Testis (tissue), 3 donors: ENCODE results near the gene ITIH4. TPM values are rescaled to one million over a fixed set of nuclear protein-coding genes. Genes with fewer than 3 reads are reported as not detected.

Experiments used
- DNase-seq: peaks from one replicate; pipeline ENCODE4 v3.0.0-alpha.2; 2019
- H3K27ac ChIP-seq, 2 donors: fragments of 200-600 bp; sonication (generic); one replicate each; pipeline ENCODE4 v1.5.1; 2019
- H3K27me3 ChIP-seq: fragments of 200-600 bp; sonication (generic); one replicate; pipeline ENCODE4 v1.5.1; 2019
- H3K36me3 ChIP-seq: fragments of 200-600 bp; sonication (generic); one replicate; pipeline ENCODE4 v1.5.1; 2017; ENCODE audit warnings: low read depth; ENCODE audit errors: missing control alignments
- H3K4me1 ChIP-seq: fragments of 200-600 bp; sonication (generic); one replicate; pipeline ENCODE4 v1.5.1; 2019
- H3K4me3 ChIP-seq, 2 donors: fragments of 200-600 bp; sonication (generic); one replicate each; pipeline ENCODE4 v1.5.1; 2017 to 2019
- H3K9me3 ChIP-seq: fragments of 200-600 bp; sonication (generic); one replicate; pipeline ENCODE4 v1.5.1; 2017
- POLR2A ChIP-seq: fragments of 450-650 bp; IDR thresholded peaks from one replicate; pipeline ENCODE4 v1.6.1; 2017; ENCODE audit warnings: antibody characterized with exemption, mild to moderate bottlenecking, moderate library complexity
- WGBS, 2 donors: methylation state at CpG; one replicate each; pipeline ENCODE4 v1.1.5; 2018; 5-methylcytosine and 5-hydroxymethylcytosine counted together
- intact Hi-C: fragments of 100-400 bp; cut with DNase I; formaldehyde crosslinking; loops from one replicate; pipeline ENCODE4 v1.15.1; 2023; ENCODE audit warnings: low total_unique reads
- polyA plus RNA-seq: library from polyadenylated mRNA; stranded (reverse); fragments of 350-450 nt; fragmentation: Illumina TruSeq; extraction: RNeasy Lipid Tissue Mini Kit (QIAGEN cat#74804); gene quantifications from one replicate; pipeline ENCODE4 v1.2.3, GENCODE V29; 2014; ENCODE audit warnings: low read depth, low replicate concordance; ENCODE audit not compliant: insufficient read depth
- total RNA-seq, 2 donors: library from RNA; depleted of rRNA; stranded (reverse); fragments of >200 nt; gene quantifications; one replicate each; pipeline ENCODE4 v1.2.3, GENCODE V29; 2016
- TF ChIP-seq, protein P1 (sequence below), 3 experiments: fragments of 450-650 bp in 2 of 3; fragments of 200-600 bp in 1 of 3; sonication (generic) in 1 of 3; IDR thresholded peaks; one replicate each; pipeline ENCODE4 v1.5.1; 2016 to 2019; ENCODE audit warnings: antibody characterized with exemption in 3 of 3, mild to moderate bottlenecking in 2 of 3, moderate library complexity in 1 of 3

Gene ITIH4
- total and polyA plus RNA-seq, 3 donors from 2014 or later, result 16.8 to 30.2 (median 19.9) TPM

DNA sequence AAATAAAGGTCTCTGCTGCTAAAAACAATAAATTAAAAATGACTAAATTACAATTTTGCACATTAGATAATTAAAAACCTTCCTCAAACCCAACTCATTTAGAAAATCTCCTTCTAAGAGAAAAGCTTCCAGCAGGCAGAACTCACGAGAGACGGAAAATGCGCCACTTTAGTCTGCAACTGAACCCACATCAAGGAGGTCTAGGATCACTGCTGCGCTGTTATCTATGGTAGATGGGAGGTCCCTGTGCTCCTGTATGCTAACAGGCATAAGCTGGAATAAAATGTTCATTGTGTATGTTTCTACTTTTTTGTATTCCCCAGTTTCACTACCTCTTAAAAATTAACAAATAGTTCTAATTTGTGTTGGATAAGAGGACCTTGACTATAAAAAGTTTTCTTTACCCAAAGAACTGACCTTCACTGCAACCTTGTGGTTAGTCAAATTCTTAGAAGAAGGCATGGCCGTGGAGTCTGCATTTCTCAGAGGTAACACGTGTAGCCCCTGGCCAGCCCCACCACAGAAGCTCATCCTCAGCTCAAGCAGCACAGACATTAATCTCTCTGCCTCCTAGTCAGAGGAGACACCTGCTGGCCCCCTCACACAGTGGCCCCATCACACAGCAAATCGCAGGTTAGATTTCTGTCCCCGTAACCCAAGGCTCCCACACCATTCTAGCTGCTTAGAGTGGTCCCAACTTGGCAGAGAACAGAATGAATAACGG lies 44.6 kb upstream of the ITIH4 start:
- Histone ChIP-seq H3K27me3 (no peaks in the 10 kb centered on the region), H3K27ac (no peak overlapping the region), H3K4me3 (no peak overlapping the region), H3K36me3 (no peaks in the 10 kb centered on the region), H3K9me3 (no peaks in the 10 kb centered on the region), H3K4me1 (no peaks in the 10 kb centered on the region)
- no peak for DNase-seq
- intact Hi-C loops, result no loop called here
- no peak for TF ChIP-seq POLR2A
- TF ChIP-seq, protein P1, sequence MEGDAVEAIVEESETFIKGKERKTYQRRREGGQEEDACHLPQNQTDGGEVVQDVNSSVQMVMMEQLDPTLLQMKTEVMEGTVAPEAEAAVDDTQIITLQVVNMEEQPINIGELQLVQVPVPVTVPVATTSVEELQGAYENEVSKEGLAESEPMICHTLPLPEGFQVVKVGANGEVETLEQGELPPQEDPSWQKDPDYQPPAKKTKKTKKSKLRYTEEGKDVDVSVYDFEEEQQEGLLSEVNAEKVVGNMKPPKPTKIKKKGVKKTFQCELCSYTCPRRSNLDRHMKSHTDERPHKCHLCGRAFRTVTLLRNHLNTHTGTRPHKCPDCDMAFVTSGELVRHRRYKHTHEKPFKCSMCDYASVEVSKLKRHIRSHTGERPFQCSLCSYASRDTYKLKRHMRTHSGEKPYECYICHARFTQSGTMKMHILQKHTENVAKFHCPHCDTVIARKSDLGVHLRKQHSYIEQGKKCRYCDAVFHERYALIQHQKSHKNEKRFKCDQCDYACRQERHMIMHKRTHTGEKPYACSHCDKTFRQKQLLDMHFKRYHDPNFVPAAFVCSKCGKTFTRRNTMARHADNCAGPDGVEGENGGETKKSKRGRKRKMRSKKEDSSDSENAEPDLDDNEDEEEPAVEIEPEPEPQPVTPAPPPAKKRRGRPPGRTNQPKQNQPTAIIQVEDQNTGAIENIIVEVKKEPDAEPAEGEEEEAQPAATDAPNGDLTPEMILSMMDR (IDR thresholded peaks at IDR 0.05), result no peak
- WGBS, 2 donors, result 52 to 69% methylated on average over 9 of the region's 9 CpGs

DNA sequence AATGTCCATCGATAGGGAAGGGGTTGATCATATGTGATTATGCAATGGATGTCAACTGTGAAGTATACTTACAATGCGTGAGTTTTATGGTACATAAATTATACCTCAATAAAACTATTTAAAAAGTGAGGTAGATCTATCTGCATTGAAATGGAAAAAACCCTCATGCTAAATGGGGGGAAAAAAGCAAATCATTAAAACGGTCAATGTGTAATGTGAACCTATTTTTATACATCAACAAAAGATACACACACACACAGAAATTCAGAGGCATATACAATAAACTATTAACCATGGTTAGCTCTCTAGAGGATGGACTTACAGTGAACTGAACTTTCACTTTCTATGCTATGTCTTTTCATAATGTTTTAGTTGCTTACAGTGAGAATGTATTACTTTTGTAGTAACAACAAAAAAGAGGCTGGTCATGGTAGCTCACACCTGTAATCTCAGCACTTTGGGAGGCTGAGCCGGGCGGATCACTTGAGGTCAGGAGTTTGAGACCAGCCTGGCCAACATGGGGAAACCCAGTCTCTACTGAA lies 43.8 kb upstream of the ITIH4 start:
- no peak overlapping the region for H3K27ac ChIP-seq
- no peaks in the 10 kb centered on the region for H3K9me3 ChIP-seq
- 85 to 96% methylated on average over 5 of the region's 5 CpGs for WGBS, 2 donors
- no peaks in the 10 kb centered on the region for H3K27me3 ChIP-seq
- no peak for TF ChIP-seq POLR2A
- TF ChIP-seq, protein P1 (IDR thresholded peaks at IDR 0.05), result no peak
- DNase-seq, result no peak
- intact Hi-C loops, result no loop called here
- no peak overlapping the region for H3K4me3 ChIP-seq
- H3K4me1 ChIP-seq, result no peaks in the 10 kb centered on the region
- H3K36me3 ChIP-seq, result no peaks in the 10 kb centered on the region

DNA sequence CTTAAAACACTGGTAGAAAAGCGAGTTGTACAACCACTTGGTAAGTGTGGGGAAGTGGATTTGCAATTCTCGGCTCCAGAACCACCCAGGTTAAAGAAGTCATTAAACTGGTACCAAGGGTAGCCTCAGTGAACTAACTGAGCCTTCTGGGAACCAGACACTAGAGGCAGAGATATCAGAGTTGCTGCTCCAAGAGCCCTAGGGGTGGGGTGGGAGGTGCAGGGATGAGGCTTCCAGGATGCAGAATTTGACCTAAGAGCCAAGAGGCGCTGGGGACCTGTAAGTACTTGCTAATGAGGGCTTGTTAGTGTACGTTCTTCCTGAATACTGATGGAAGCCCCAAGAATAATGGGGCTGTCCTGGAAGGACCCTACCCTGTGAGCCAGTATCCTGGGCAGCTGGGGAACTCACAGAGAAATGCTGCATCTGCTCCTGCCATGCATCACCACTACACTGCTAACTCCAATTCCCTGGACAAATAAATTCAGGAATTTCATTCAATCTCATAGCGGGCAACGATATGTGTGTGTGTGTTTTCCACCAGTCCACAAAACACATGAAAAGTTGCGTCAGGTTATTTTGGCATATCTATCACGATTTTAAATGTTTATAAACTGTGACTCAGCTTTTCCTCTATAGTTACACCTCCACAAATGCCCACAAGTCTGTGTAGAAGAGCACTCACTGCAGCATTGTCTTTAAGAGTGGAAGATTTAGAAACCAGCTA lies 43.1 kb upstream of the ITIH4 start:
- Histone ChIP-seq H3K4me1 (no peaks in the 10 kb centered on the region), H3K27ac (no peak overlapping the region), H3K4me3 (no peak overlapping the region), H3K9me3 (no peaks in the 10 kb centered on the region), H3K36me3 (no peaks in the 10 kb centered on the region), H3K27me3 (no peaks in the 10 kb centered on the region)
- 84 to 90% methylated on average over 8 of the region's 8 CpGs for WGBS, 2 donors
- TF ChIP-seq, protein P1 (IDR thresholded peaks at IDR 0.05), result no peak
- no peak for TF ChIP-seq POLR2A
- no peak for DNase-seq
- intact Hi-C loops, result no loop called here

DNA sequence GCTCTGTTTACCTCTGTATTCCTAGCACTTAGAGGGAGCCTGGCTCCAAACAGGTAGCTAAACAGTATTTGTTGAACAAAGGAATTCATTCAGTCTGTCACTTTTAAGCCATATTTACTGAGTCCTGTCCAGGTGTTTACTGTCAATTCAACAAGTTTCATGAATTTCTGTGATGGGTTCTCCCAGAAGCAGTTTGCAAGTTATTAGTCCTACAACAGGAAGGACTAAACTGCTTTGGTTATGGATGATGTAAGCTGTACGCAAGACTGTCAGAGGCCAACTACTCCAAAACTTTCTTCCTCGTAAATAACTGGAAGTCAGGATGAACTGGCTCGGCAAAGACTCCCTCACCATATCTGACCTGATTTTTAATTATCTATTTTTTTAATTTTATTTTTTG lies 41.8 kb upstream of the ITIH4 start:
- Histone ChIP-seq H3K27ac (no peak overlapping the region), H3K9me3 (no peaks in the 10 kb centered on the region), H3K36me3 (no peaks in the 10 kb centered on the region), H3K27me3 (no peaks in the 10 kb centered on the region), H3K4me3 (no peak overlapping the region), H3K4me1 (no peaks in the 10 kb centered on the region)
- DNase-seq, result no peak
- TF ChIP-seq POLR2A, result no peak
- TF ChIP-seq, protein P1 (IDR thresholded peaks at IDR 0.05), result no peak
- 94 to 97% methylated on average over 3 of the region's 3 CpGs for WGBS, 2 donors
- intact Hi-C loops, result no loop called here
